H1 (cell line): ENCODE measurements around the gene STX8. TPM values are rescaled to one million over a fixed set of nuclear protein-coding genes. Genes with fewer than 3 reads are reported as not detected.

ENCODE experiments used
- ASH2L ChIP-seq: fragments of 200-600, 300-600 bp; sonication (generic); IDR thresholded peaks from one replicate; pipeline ENCODE4 v1.7.1; 2017; ENCODE audit warnings: low read length
- GABPA ChIP-seq: IDR thresholded peaks from 2 replicates; pipeline ENCODE4 v1.6.1; 2011; ENCODE audit warnings: mild to moderate bottlenecking, low read length, moderate library complexity, borderline replicate concordance; ENCODE audit not compliant: insufficient read depth
- SAP30 ChIP-seq: fragments of 300-600 bp; sonication (generic); IDR thresholded peaks from 2 replicates; pipeline ENCODE4 v1.7.1; 2012; ENCODE audit warnings: low read length, moderate library complexity, mild to moderate bottlenecking, inconsistent platforms; ENCODE audit not compliant: insufficient read depth, insufficient replicate concordance
- polyA plus RNA-seq, 7 experiments: library from polyadenylated mRNA; depleted of rRNA in 3 of 7; stranded (reverse) in 5 of 7; unstranded in 2 of 7; fragments of >200 nt in 5 of 7; fragments of 200-250 nt in 2 of 7; gene quantifications; 1 replicate in 5 of 7; 2 replicates in 1 of 7; 4 replicates in 1 of 7; pipeline versions ENCODE4 v1.2.1 to v1.2.3, GENCODE V29; 2011 to 2013; ENCODE audit warnings: missing spikeins in 2 of 7, mixed read lengths in 2 of 7
- total RNA-seq: library from RNA; stranded (reverse); fragmentation: NEBNext Ultra II Directional; extraction: Animal tissue kit (Norgen Biotek cat#: 25700); gene quantifications from 2 replicates; pipeline ENCODE4 v1.2.1, GENCODE V29; 2021

The STX8 gene
- total and polyA plus RNA-seq, 2 of the 8 experiments (the other 6 are each of a cell fraction or from before 2014, with no cell fraction given): 22.8 to 42.5 TPM

- no peak for TF ChIP-seq GABPA
- no peak for TF ChIP-seq SAP30
- no peak for TF ChIP-seq ASH2L
Observed at GRCh38 chr17:9512323-9513168, 63.1 kb downstream of the STX8 start (continued).
